ENCODE results near the gene RAB8A.
"Not testable (repeated sequence)": the region's sequence is repeated elsewhere in the genome, so short reads cannot be mapped to it uniquely, and the experiment has no call there.

RAB8A gene

DNA sequence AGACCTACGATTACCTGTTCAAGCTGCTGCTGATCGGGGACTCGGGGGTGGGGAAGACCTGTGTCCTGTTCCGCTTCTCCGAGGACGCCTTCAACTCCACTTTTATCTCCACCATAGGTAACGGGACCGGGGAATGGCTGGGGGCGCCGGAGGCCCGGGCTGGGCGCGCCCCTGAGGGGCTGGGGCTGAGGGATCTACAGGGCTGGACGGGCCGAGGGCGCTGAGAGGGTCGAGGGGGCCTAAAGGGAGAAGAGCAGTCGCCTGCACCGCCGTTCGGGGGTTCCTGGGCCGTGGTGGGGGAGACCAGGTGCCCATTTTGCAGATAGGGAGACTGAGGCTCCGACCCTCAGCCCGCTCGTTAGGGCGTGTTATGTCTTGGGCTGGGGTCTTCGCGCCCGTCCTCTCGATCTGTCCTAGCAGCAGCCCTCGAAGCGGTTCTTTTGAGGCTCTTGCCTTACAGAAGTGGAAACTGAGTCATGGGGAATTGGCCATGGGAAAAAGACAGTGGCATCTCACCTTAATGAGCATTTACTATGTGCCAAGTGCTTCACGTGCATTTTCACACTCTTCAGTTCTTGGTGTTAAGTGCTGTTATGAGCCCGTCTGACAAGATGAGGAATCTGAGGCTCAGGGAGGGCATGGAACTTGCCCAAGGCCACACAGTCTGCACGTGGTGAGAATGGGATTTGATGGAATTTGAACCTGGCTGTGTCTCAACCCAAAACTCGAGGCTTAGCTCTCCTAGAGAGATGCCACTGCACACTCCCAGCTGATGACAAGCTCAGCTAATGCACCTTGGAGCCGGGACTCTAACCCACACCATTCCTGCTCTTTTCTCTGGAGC is 442 bp downstream of the RAB8A start:
- DNase-seq (ENCODE audit: low read depth in 2 of 2, low spot score in 1 of 2) = no peak

DNA sequence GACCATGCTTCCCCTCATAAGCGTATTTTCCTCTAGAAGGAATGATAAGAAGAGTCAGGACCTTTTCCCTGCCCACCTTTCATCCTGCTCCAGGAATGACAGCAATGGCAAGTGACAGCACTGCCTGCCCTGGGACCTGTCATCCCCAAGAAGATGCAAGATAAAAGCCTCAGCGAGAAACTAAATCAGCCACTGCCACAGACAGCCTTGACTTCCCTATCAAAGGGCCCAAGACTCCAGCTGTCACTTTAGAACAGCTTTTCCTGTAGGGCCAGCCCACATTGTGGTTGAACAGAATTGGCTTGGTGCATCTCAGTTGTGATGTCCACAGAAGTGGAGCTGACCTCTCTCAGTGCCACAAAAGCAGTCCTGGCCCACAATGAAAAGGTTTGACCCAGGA is 1.1 kb downstream of the RAB8A start:
- no peak for DNase-seq (ENCODE audit: low read depth in 2 of 2, low spot score in 1 of 2)

DNA sequence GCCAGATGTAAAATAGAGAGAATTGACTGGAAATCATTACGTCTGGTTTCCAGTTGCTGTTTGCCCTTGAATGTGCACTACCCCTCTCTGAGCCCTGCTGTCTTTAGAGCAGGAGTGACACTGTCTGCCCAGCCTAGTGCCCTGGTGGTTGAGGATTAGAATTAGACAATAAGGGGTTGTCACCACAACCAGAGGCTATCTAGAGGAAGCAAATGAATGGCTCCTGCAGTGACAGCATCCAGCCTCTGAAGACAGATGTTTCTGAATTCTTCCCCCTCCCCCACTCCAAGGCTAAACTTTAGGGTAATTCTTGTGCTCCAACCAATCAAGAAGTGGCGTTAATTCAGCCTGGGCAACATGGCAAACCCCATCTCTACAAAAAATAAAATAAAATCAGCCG is 2.0 kb downstream of the RAB8A start:
- DNase-seq (ENCODE audit: low read depth in 2 of 2, low spot score in 1 of 2) = no peak

DNA sequence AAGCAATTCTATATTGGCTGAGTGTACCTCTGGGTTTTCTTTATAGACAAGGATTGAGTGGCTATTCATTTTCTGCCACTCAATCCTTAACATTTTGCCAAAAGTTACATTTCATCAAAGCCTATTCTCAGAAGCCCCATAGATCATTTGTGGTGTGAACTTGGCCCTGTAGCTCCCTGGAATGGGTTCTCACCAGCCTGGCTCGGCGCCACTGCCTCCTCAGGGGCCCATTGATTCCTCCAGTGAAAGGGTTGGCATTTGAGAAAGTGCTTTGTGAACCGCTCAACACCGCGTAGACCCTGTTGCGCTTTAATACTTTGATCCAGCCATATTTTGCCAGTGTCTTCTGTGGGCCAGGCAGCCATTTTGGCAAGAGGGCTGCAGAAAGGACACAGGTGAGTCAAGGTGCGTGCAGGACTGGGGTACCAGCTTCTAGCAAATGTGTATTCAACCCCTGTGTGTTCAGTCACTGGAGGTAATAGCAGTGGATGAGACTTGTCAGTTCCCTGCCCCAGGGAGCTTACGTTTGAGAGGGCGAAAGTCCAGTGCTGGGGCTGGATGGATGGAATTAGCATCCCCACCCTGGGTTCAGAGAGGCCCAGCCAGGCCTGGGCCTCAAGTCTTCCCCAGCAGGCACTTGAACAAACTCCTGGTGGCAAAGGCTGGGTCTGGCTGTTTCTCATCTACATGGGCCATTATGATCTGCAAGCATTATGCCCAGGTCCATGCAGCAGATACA is 3.8 kb downstream of the RAB8A start:
- DNase-seq (ENCODE audit: low read depth in 2 of 2, low spot score in 1 of 2) = no peak

DNA sequence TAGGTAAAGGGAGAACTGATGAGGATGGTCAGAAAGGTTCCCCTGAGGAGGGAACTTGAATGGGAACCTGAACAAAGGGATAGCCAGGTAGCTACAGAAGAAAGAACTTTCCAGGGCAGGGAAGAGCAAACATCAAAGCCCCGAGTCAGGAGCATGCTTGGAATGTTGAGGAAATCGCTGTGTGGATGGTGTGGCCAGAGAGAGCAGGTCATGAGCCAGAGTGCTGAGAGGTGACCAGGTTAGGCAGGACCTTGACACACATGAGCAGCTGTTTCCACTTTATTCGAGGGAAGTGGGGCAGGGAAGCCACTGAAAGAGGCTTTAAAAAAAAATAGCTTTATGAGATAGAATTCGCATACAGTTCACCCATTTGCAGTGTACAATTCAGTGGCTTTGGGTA is 4.4 kb downstream of the RAB8A start:
- no peak for DNase-seq (ENCODE audit: low read depth in 2 of 2, low spot score in 1 of 2)

DNA sequence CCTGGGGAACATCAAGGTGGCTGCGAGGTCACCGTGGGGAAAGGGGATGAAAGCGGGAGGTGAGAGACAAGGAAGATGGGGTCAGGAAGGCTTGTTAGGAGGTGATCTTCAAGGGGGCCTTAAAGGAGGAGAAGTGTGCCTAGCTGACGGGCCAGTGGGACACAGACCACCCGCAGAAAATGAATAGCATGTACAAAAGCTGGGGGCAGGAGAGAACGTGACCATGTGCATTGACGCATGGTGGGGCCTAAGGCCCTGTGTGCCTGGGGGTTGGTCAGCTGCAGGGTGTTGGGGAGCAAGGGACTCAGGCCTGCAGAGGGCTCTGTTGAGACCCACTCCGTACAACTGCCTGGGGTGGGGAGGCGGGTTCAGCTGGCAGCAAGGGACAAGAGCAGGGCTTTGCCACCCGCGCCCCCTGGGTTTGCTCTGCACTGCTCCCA is 5.9 kb downstream of the RAB8A start:
- DNase-seq (ENCODE audit: low read depth in 2 of 2, low spot score in 1 of 2) = no peak

DNA sequence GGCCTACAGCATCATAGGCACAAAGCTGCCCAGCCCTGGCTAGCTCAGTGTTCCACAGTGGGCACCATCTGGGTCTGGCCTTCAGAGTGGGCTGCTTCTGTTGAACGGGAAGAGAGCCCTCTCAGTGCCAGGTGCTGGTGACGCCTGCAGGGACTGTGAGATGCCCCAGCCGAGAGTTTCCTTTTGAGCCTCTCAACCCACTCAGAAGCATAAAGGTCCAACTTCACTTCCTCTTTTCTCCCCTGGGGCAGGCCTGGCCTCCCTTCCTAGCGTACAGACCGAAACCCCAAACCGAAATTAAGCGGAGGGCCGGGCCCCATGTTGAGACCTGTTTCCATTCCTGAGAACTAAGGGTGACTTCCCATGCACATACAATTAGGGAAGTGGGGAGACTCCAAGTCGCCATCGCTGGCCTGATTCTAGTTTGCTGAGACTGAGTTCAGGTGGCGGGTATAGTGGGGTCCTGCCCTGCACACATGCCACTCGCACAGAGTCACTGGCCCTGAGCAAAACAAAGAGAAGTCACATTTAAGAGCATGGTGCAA is 6.9 kb downstream of the RAB8A start:
- DNase-seq (ENCODE audit: low read depth in 2 of 2, low spot score in 1 of 2) = peak in 1 of 2 donors; percentile 12

DNA sequence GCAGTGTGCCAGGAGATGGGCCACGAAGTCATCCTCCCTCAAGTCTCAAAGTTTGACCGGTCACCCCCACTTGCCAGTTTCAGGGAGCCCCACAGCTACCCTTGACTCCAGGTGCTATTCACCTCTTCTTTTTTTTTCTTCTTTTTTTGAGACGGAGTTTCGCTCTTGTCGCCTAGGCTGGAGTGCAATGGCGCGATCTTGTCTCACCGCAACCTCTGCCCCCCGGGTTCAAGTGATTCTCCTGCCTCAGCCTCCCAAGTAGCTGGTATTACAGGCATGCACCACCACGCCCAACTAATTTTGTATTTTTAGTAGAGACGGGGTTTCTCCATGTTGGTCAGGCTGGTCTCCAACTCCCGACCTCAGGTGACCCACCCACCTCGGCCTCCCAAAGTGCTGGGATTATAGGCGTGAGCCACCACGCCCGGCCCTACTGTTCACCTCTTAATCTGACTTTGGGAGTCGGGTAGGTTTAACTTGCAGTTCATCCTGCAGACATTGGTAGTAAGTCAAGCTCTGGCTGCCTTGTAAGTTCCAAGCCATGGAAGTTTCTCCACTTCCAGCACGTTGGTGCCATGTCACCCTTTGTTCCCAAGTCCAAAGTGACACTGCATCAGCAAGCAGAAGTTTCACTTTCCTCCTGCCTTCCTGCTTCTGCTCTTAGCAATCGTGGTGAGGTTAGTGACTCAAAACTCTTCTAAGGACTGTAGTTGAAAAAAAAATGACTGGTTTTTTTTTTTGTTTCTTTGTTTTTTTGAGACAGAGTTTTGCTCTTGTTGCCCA is 7.6 kb downstream of the RAB8A start:
- not testable (repeated sequence) for DNase-seq (ENCODE audit: low read depth in 2 of 2, low spot score in 1 of 2)

DNA sequence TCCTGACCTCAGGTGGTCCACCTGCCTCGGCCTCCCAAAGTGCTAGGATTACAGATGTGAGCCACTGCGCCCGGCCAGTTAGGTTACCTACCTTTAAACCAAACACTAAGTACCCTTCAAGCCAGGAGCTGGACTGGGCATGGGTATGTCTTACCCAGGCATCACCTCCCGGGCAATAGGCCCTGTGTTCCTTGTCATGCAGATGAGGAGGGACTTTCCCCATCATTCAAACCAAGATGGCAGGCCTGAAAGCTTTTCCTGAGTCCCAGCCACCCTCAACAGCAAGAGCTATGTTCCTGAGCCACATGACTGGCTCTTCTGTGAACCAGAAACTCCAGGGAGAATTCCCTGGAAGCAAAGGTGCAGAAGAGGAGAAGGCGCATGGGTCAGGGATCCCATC is 9.5 kb downstream of the RAB8A start:
- DNase-seq (ENCODE audit: low read depth in 2 of 2, low spot score in 1 of 2) = no peak

DNA sequence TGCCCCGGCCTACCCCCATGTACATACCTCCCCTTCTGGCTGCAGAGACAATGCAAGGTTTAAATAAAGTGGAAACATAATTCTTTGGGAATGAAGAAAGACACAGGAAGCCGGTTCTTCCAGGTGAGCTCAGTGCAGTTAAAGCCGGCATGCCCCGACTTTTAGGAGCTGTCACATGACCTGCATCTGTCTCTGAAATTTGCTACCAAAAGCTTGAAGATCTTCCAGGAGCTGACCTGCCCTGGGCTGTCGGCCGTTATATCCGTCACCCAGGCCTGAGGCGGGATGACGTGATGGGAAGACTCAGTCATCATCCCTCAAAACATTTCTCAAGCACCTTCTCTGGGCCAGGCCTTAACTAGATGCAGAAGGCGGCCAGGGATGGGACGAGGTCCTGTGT is 10.3 kb downstream of the RAB8A start:
- no peak for DNase-seq (ENCODE audit: low read depth in 2 of 2, low spot score in 1 of 2)

DNA sequence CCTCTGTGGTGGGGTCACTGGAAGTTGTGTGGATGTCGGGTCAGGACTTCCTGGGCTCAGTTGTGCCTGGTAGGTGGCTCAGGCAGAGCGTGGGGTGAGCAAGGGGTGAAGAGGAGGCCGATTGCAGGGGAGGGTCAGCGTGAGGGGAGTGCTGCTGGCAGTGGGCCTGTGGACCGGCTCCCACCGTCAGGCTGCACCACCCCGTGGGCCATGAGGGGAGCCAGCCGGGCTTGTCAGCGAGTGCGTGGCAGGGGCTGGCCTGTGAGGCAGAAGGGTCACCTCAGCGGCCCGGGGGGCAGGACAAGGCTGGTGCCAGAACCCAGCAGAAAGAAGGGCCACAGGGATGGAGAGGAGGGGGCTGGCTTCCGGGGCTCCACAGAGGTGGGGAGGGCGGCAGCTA is 13.3 kb downstream of the RAB8A start:
- DNase-seq (ENCODE audit: low read depth in 2 of 2, low spot score in 1 of 2) = no peak

DNA sequence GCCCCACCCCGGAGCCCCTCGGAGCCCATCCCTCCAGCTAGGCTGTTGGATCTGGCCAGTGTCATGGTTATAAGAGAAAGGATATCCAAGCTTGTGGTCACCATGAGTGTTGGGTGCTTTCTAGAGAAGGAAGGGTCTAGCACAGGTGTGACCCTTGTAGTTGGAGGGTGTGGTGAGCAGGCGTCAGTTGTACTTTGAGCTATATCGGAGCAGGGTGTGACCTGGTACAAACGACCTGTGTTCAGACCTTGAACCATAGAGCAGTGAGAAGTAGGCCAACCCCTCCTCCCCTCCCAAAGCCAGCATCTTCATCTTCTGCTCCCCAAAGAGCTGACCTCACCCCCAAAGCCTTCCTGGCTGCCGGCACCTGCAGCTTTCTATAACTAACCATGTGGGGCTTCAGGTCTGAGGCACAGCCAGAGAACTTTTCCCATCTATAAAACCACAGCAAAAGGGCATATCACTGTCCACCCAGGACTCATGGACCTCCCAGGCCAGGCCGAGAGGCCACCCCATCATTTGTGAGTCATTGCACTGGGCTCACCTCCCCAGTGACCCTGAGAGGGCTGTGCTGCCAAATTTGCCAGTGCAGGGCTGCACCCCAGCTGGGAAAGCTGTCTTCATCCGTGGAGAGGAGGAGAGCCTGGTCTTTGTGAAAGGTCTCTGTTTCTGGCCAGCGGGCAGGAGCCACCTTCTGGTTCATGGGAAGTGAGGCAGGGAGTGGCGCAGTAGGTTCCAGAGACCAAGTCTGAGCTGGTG is 14.2 kb downstream of the RAB8A start:
- no peak for DNase-seq (ENCODE audit: low read depth in 2 of 2, low spot score in 1 of 2)

DNA sequence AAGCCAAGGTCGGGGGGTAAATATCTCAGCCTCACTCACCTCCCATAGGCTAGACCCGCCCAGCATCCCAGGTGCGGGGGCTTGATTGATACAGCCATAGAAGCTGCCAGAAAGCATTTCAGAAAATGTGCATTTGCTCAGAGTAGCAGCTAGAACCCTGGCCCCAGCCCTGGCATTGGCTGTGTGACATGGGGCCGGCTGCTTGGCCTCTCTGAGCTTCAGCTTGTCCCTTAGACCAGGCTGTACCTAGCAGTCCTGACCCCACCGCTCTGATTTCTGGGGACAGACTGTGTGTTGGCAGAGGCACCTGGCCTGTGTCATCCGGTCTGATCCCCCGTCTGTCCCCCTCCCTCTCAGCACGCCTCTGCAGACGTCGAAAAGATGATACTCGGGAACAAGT is 15.4 kb downstream of the RAB8A start:
- DNase-seq (ENCODE audit: low read depth in 2 of 2, low spot score in 1 of 2) = no peak

DNA sequence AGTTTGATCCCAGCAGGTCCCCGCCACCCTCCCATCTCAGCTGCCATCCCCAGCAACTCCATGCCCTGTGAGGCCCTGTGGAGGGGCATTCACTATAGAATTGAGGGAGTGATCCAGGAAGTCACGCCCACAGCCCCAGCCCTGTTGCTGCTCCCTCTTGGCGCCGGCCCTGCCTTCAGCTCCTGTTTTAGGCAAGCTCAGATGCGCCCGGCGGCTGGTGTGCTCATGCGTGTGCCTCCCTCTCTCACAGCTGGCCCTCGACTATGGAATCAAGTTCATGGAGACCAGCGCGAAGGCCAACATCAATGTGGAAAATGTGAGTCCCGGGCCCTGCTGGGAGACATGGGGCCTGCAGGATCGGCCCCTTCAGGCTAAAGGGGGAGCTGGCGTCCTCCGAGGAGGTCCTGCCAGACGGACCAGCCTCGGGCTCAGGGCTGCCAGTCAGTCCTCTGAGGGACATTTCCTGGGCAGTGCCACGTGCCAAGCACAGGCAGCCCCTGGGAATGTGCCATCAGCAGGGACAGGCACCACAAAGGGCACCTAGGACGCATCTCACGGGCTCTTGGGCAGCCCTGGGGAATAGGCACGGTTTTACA is 16.2 kb downstream of the RAB8A start:
- DNase-seq (ENCODE audit: low read depth in 2 of 2, low spot score in 1 of 2) = no peak

DNA sequence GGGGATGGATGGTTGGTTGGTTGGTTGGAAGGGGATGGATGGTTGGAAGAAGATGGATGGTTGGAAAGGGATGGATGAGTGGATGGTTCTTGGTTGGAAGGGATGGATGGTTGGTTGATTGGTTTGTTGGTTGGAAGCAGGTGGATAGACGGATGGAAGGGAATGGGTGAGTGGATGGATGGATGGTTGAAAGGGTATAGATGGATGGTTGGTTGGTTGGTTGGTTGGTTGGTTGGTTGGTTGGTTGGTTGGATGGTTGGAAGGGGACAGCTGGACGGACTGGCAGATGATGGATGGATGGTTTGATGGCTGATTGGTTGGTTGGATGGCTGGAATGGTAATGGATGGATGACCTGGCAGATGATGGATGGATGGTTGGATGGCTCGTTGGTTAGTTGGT is 20.0 kb downstream of the RAB8A start:
- no peak for DNase-seq (ENCODE audit: low read depth in 2 of 2, low spot score in 1 of 2)

DNA sequence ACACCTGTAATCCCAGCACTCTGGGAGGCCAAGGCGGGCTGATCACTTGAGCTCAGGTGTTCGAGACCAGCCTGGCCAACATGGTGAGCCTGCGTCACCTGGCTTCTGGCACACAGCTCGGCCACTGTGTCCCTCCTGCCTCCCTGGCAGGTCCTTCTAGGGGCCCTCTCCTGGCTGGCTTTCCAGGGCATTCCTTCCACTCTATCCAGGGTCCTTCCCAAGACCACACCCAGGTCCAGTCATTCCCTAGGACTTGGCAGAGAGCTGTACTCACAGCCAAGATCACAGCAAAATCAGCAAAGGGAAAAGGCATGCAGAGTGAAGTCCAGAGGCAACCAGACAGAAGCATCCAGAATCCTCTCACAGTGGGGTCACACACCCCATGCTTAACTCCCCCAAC is 22.1 kb downstream of the RAB8A start:
- DNase-seq (ENCODE audit: low read depth in 2 of 2, low spot score in 1 of 2) = no peak

DNA sequence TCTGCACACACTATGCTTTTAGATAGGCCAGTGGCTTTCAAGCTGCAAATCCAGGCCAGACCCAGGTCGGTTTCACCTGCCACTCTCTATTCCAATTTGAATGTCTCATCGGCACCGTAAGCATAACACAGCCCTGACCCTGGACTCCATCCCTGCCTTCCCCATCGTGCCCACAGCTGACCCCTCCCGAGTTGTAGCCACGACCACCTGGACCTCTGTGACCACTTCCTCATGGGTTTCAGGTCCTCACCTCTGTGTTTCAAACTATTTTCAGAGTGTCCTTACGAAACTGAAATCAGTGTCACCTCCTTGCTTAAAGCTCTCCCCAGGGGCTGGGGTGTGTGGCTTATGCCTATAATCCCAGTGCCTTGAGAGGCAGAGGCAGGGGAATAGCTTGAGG is 22.8 kb downstream of the RAB8A start:
- DNase-seq (ENCODE audit: low read depth in 2 of 2, low spot score in 1 of 2) = no peak

DNA sequence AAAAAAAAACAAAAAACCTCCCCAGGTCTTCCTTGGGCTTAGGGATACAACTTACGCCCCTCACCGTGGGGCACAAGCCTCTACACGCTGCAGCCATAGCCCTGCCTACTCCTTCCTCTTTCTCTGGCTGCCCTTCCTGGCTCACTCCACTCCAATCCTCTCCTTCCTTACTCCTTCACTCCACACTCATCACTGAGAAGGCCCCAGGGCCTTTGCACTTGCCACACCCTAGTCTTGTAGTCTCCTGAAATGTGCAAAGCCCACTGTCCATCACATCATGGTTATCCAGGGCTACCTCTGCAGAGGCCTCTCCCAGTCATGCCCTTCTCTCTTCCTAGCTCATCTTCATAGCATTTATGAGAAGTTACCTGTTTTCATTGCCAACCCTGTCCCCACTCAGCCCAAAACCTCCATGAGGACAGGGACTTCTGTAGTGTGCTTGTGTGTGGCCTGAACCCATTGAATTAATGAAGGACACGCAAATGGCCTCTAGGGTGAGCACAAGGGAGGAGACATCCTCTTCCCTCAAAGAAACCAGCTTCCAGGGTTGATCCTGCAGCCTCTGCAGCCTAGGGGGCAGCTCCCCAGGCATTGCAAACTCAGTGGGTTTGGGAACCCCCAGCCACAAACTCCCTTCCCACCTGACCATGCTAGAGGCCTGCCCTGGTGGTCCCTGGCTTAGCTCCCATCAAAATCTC is 23.9 kb downstream of the RAB8A start:
- DNase-seq (ENCODE audit: low read depth in 2 of 2, low spot score in 1 of 2) = no peak

DNA sequence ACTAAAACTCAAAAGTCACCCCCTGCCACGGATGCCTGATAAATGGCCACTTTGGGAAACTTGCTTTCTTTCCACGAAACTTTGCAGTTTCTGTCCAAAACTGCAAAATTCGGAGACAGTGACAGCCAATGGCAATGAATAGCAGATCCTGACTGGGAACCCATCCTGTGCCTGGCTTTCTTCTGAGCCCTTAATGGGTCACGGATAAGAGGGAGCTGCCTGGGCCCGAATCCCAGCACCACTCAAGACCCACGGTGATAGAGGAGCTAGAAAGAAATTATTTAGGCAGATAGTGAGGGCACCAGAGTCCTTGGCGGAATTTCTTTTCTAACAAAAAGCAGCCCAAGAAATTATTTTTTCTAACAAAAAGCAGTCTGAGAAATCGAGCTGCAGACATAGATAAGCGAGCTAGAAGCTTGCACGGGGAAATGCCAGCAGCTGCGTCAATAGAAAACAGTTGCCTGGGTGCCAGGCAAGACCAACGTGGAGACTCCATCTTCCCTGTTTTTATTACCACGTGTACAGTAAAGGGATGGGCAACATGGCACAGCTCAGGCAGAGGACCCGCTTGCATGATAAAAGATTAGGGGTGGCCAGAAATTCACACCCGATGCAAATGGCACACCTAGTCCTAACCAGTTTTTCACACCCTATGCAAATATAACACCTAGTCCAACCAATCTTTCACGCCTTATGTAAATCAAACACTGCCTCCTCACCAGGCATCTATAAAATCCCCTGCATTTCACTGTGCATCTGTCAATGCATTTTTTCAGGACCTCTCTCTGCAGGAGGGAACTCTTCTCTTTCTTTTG is 24.7 kb downstream of the RAB8A start:
- no peak for DNase-seq (ENCODE audit: low read depth in 2 of 2, low spot score in 1 of 2)
